Fibroblast of peridontal ligament (primary cell): ENCODE results near the gene ABCA12.
A peak's percentile ranks its signal among the peaks of the same experiment; 100 is the strongest.
"Not testable (repeated sequence)": the region's sequence is repeated elsewhere in the genome, so short reads cannot be mapped to it uniquely, and the experiment has no call there.

ENCODE experiments used
- DNase-seq: peaks from one replicate; pipeline ENCODE4 v3.0.0-alpha.2; 2010; ENCODE audit errors: extremely low read depth

Gene ABCA12, protein sequence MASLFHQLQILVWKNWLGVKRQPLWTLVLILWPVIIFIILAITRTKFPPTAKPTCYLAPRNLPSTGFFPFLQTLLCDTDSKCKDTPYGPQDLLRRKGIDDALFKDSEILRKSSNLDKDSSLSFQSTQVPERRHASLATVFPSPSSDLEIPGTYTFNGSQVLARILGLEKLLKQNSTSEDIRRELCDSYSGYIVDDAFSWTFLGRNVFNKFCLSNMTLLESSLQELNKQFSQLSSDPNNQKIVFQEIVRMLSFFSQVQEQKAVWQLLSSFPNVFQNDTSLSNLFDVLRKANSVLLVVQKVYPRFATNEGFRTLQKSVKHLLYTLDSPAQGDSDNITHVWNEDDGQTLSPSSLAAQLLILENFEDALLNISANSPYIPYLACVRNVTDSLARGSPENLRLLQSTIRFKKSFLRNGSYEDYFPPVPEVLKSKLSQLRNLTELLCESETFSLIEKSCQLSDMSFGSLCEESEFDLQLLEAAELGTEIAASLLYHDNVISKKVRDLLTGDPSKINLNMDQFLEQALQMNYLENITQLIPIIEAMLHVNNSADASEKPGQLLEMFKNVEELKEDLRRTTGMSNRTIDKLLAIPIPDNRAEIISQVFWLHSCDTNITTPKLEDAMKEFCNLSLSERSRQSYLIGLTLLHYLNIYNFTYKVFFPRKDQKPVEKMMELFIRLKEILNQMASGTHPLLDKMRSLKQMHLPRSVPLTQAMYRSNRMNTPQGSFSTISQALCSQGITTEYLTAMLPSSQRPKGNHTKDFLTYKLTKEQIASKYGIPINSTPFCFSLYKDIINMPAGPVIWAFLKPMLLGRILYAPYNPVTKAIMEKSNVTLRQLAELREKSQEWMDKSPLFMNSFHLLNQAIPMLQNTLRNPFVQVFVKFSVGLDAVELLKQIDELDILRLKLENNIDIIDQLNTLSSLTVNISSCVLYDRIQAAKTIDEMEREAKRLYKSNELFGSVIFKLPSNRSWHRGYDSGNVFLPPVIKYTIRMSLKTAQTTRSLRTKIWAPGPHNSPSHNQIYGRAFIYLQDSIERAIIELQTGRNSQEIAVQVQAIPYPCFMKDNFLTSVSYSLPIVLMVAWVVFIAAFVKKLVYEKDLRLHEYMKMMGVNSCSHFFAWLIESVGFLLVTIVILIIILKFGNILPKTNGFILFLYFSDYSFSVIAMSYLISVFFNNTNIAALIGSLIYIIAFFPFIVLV (N-terminal part only)

DNA sequence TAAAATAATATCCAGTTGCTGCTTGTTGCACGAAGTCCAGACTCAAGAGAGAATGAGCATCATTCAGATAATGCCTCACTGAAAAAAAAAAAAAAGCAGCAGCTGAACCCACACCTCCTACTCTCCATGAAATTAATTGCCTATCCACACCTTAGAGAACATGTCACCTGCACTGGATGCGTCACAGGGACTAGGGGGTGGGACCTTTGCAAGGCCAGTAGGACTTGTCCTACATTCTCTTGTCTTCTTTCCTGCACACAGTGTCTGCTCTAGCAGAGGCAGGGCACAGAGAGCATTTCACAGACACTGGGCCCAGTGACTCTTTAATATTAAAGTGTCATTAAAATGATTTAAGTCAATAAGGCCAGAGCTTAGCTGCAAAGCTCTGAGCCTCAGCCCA lies at the start of gene ABCA12:
Gene ABCA12 (minus strand): TSS at position 148 of the 400 bp plus-strand sequence. CDS start 418 bp downstream, outside the sequence.
- no peak for DNase-seq

DNA sequence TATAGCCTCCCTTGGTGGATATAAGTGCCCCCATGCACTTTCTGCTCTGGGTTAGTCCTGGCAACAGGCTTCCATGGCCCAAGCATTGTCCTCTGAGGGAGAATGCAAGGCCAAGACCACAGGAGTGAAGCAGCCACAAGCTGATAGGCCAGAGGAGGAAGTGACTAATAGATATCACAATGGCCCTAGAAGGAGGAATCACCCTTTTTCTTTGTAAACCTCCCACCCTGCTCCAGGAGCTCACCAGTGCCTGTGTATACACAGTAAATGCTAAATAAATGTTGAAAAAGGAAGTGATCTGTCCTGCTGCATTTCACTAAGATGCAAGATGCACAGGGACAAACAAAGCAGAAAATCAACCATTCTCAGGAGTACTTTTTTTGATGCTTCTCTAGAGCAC lies 49.7 kb upstream of the ABCA12 start:
- DNase-seq: no peak

DNA sequence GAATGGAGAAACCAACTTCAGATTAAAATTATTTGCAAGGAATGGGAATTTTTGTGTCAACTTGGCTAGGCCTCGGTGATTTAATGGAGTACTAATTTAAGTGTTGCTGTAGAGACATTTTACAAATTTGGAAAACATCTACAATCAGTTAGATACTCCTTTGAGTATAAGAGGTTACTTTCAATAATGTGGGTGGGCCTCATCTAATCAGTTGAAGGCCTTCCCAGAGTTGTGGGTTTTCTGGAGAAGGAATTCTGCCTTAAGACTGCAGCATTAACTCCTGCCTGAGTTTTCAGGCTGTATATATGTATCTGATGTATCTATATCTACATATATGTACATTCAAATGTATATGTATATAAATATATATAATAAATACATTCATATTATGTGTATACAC lies 47.6 kb upstream of the ABCA12 start:
- no peak for DNase-seq

DNA sequence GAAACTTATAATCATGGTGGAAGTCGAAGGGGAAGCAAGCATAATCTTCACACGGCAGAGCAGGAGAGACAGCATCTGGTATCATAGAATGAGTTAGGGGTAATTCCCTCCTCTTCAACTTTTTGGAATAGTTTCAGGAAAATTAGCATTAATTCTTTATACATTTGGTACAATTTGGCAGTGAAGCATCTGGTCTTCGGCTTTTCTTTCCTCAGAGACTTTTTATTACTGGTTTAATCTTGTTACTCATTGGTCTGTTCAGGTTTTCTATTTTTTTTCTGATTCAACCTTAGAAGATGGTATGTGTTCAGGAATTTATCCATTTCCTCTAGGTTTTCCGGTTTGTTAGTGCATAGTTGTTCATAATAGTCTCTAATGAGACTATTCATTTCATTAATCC lies 39.7 kb upstream of the ABCA12 start:
- DNase-seq: no peak

DNA sequence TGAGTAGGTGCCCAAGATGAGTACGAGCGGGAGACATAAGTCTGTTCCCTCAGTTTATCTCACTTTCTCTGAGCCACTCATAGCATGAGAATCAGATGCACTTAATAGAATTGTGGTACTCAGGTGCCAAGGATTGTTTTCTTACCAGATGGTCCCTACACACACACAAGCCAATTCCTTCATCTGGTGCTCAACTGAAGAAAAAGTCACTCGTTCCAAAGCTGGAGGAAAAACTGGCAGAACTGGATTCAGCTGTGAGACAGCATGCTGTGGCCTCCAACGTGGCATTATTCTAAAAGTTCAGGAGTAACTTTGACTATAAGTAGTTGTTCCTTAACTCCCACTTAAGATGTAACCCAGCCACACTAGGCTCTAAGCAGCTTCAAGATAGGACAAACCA lies 33.4 kb upstream of the ABCA12 start:
- DNase-seq: no peak

DNA sequence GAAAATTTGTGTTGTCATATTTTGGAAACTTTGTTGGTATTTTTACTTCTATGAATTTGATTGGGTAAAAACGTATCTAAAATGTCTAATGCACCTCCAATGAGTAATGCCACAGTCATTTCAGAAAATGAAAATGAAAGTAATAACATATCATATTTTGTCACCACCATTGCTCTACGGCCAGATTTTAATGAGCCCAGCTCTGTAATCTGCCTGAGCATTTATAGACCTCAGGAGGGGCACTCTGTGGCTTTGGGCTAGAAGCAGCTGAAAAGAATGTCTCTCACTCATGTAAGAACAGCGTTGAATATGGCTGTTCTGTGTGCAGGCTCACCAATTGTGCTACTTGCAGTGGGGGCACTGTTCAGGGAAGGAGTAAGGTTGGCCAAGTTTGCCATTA lies 32.7 kb upstream of the ABCA12 start:
- DNase-seq: peak; percentile 43

DNA sequence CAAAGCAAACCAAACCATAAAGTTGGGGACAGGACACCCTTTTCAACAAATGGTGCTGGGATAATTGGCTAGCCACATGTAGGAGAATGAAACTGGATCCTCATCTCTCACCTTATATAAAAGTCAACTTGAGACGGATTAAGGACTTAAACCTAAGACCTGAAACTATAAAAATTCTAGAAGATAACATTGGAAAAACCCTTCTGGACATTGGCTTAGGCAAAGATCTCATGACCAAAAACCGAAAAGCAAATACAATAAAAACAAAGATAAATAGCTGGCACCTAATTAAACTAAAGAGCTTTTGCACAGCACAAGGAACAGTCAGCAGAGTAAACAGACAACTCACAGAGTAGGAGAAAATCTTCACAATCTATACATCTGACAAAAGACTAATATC lies 28.1 kb upstream of the ABCA12 start:
- not testable (repeated sequence) for DNase-seq

DNA sequence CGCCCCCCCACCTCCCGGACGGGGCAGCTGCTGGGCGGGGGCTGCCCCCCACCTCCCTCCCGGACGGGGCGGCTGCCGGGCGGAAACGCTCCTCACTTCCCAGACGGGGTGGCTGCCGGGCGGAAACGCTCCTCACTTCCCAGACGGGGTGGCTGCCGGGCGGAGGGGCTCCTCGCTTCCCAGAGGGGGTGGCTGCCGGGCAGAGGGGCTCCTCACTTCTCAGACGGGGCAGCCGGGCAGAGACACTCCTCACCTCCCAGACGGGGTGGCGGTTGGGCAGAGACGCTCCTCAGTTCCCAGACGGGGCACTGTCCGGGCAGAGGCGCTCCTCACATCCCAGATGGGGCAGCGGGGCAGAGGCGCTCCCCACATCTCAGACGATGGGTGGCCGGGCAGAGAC lies 24.9 kb upstream of the ABCA12 start:
- DNase-seq: not testable (repeated sequence)

DNA sequence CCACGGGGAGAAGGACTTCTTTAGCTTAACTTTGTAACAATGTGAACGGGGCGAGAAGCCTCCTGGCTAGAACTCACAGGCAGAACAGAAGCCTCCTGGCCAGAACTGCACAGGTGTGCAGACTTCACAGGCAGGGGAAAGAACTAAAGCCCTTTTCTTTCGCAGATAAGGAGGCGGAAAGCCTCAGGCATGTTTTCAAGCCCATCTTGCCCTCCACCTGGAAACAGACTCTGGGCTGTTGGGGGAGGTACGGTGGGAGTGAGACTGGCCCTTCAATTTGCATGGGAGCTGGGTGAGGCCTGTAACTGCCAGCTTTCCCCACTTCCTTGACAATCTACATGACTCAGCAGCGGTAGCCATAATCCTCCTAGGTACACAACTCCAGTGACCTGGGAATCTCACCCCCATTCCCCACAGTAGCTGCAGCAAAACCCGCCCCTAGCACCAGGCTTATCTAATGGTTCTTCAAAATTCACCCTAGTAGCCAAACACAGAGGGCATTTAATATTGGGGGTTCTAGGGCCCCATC lies 22.9 kb upstream of the ABCA12 start:
- no peak for DNase-seq

DNA sequence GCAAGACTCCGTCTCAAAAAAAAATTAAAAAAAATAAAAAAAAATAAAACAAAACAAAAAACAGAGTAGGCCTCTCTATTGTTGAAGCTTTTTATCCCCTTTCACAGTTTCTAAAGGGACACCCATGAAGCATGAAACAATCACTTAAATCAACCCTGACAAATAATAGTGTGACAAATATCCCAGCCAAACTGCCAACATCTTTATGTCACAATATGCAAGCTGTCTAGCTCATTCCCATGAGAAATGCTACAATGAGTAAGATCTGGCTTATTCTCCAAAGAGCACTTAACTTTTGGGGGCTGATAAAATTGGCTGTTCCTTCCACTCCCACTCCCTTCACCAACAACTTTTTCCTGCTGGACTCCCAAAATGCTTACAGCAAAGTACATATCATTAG lies 21.7 kb upstream of the ABCA12 start:
- no peak for DNase-seq

DNA sequence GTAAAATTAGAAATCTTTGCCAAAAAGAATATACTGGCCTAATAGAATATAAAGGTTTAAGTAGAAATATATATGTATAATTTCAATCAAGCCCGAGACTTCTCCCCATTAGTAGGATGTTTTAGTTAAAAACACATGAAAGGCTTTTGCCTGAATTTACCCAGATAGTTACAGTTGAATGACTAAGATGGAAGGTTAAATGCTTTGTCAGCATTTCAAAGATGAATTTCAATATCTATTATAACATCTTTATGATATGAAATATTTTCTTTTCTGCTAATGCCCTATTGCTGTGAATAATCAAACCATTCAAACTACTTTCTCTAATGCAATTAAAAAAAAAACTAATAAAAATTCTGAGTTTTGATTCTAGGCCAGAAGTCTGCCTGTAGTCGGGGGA lies 18.0 kb upstream of the ABCA12 start:
- DNase-seq: no peak

DNA sequence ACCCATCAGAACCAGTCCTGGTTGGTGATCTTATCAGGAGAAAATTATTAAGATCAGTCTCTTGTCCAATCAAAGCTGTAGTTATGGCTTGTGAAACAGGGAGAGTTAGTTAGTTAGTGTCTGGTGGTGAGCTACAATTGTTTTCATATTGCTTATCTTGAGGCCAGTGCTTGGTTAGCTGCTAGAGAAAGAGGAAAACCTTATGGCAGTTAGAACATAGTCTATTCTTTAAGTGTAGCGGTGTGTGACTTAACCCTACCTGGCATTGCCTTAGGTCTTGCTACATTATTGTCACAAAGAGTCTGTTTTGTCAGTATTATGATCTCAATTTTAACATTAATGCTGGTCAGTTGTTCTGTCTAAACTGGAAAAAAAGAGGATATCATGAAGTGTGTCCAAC lies 11.5 kb upstream of the ABCA12 start:
- no peak for DNase-seq

DNA sequence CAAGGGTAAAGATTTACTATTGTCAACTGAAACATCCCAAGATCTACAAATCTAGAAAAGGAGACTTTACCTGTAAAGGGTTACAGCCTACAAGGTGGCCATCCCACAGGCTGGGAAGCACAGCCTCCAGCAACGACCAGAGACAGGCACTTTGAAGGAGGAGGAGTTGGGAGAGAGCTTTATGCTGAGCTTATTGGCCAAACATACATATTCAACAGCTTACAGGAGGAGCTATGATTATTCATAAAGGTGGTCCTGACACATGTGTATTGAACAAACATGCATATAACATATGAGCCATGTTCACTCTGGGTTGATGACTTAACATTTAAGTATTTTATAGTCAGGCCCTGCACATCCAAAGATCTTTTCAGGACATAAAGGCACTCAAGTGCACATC lies 11.1 kb upstream of the ABCA12 start:
- DNase-seq: no peak

DNA sequence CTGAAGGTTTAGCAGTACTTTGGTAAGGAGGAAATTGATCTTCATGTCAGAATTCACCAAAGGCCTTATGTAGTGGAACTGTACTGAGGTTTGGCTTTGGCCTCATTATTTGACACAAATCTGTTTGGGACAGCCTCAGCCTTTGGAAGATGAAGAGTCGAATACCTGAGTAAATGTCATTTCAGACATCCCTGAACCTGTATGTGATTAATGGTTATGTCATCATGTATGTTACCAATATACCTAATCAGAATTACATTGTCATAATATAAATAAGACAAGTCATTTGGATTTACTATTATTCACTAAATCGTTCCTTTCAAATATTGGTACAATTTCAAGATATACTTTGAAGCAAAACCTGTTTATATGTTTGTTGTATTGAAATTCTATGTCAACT lies 10.6 kb upstream of the ABCA12 start:
- no peak for DNase-seq

DNA sequence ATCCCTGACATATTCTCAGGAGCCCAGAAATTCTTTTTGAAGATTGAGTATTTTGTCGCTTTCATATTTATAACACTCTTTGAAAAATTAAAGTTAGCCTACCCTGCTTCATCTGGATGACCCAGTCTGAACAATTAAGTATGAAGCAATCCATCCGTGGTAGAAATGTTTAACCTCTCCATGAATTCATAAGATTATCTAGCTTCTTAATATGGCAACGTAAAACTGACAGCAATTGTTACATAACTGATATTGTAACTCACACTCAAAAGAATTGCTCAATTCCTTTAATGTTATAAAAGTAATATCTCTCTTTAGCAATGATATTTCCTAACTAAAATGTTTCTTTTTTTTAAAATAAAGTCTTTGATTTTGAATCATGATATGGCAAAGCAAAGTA lies 7.2 kb upstream of the ABCA12 start:
- no peak for DNase-seq

DNA sequence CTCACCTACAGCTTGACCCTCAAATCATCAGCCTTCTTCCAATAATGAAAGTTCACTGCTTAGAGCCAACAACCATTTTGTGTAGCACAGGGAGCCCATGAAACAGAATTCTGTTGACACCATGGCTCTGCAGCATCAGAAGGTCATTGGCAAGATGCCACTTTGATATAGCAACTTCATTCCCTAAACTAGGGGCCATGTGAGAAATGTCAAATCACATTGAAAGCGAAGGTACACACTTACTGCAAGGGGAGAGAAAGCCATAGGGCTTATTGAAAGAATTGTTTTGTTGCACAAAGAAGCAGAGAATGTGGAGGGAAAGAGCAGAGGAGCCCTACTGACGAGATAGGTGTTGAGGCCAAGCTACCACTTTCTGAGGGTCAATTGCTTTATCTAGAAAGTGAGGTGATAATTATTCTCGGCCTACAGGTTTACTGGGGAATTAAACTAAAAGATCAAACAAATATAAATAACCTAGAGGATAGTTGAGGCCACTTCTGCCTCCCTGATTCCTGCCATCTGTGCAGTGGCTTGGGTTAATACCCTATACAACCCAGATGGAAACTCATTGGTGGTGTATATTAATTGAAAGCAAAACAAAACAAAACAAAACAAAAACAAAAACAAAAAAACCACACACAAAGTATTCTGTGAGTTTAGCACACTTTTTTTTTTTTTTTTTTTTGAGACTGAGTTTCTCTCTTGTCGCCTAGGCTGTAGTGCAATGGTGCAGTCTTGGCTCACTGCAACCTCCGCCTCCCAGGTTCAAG lies 5.9 kb upstream of the ABCA12 start:
- DNase-seq: no peak

DNA sequence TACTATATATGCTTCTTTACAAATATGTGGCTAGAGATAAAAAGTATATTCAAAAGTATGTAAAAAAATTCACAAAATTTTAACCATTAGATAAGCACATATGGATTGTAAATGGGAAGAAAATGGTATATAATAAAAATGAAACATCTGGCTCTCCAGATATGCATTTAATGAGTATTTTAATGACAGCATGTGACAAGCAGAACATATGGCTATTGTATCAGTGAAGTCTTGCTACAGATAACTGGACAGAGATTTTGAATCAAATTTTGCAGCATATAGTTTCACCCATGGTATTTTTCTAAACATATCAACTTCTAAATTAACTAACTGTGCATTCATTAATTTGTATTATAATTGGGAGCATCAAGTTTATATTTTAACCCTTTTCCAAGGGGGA lies 5.0 kb upstream of the ABCA12 start:
- DNase-seq: no peak

DNA sequence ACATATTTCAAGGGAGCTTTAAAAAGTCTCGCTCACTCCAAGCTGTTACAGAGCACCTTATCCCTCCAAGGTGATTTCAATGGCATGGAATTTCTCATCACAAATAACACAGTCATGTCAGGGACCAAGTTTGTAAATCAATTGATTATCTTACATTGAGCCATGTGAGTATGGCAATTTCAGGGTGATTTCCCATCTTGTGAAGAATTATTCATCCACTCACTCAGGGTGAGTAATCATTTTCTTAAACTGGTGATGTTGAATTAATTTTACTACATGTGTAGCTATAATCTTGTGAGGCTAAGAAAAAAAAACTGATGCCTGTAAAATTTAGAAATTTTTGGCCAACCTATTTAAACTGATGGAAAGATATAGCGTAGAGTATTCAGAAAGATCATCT lies 3.3 kb upstream of the ABCA12 start:
- DNase-seq: no peak

DNA sequence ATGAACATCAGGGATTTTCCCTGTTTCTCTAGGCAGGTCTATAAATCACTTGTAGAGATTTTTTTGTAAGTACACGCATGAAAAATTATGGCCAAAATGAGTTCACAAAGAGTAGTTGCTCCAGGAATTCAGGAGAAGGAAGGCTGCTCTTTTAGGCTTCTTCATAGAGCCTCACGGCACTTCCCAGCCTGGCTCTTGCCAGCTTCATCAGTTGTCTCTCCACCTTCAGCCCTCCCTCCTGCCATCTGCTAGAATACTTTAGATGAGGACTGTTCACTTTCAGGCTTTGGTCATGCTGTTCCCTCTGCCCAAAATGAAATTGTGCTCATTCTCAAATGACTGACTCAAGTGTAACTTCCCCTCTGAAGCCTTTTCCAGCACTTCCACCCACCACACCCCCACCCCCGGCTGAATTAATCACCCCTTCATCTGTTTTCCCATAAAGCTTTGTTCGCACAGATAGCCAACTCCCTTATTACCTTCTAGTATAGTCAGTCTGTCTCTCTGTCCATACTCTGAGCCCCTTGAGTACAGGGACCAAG lies 1.8 kb upstream of the ABCA12 start:
- no peak for DNase-seq

DNA sequence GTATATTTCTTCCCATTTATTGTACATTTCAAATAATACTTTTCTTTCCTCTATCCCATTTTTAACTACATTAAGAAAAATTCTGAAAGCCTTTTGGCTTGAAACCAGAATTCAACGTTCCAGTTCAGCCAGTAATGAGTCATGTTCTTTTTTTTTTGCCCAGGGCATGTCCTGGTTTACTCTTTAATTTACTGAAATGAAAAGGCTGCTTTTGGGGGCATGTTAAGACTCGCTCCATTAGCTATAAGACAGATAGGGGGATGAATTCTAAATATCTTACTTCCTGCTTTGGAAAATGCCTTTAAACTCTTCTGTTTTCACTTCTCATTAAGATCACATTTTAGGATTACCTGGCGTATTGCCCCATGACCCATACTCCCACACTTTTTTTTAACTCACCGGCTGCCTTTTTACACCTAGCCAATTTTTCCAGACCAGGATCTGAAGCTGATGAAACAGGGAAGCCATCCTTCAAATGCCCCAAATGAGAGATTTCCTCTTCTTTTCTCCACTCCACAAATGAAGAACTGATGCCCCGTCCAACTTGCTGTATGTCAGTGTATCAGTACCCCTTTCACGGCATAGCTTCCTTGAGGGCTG lies 585 bp downstream of the ABCA12 start:
- peak; percentile 79 for DNase-seq

DNA sequence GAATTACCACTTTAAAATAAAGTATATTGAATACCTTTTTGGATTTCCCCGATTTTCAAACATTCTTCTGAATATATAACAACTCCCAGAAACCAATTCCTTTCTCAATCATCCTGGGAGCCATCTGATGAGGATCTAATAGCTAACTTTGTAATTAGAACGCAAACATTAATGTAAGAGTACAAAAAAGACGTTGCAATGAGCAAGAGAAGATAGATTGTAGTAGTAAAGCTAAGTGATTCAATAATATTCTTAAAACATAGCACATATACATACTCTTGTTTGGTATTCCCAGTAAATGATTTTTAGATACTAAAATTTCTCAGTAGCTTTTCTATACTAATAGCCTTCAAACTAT lies 1.1 kb downstream of the ABCA12 start:
- DNase-seq: no peak
